Measurements from ENCODE around the gene PRDX2.

Gene PRDX2

GRCh38 chr19:12749938-12750521, 51.6 kb downstream of the PRDX2 start:
- no peak for DNase-seq

GRCh38 chr19:12748489-12748888, 53.1 kb downstream of the PRDX2 start:
- no peak for DNase-seq

Measured in NCI-H1436 treated with DMSO at 0.1 percent for 48 hours (cell line).